Neutrophil (primary cell): ENCODE measurements around the gene GCLM.
"Not testable (repeated sequence)": the region's sequence is repeated elsewhere in the genome, so short reads cannot be mapped to it uniquely, and the experiment has no call there.

Source experiments
- H3K27ac ChIP-seq: fragments of 200-600 bp; sonication (generic); 2 replicates; pipeline ENCODE4 v1.5.1; 2016; ENCODE audit warnings: mild to moderate bottlenecking, moderate library complexity
- H3K27me3 ChIP-seq: fragments of 200-600 bp; sonication (generic); 2 replicates; pipeline ENCODE4 v1.6.0; 2016; ENCODE audit warnings: mild to moderate bottlenecking
- H3K36me3 ChIP-seq: fragments of 200-600 bp; sonication (generic); 2 replicates; pipeline ENCODE4 v1.5.1; 2017
- H3K4me1 ChIP-seq, 2 experiments: fragments of 200-600 bp in 1 of 2; sonication (generic) in 1 of 2; 1 replicate in 1 of 2; 2 replicates in 1 of 2; pipeline versions ENCODE4 v1.5.1 to v1.6.1; 2013 to 2016; ENCODE audit warnings: low read depth in 1 of 2, low read length in 1 of 2, mild to moderate bottlenecking in 1 of 2, moderate library complexity in 1 of 2; ENCODE audit not compliant: control insufficient read depth in 1 of 2, insufficient read depth in 1 of 2
- H3K4me3 ChIP-seq, 2 experiments: fragments of 200-600 bp in 1 of 2; sonication (generic) in 1 of 2; 1 replicate in 1 of 2; 2 replicates in 1 of 2; pipeline ENCODE4 v1.5.1; 2013 to 2016; ENCODE audit warnings: low read depth in 1 of 2, low read length in 1 of 2, mild to moderate bottlenecking in 1 of 2, moderate library complexity in 1 of 2
- H3K9me3 ChIP-seq: fragments of 200-600 bp; sonication (generic); 2 replicates; pipeline ENCODE4 v1.5.1; 2016
- CTCF ChIP-seq: fragments of 200-600 bp; sonication (generic); IDR thresholded peaks from 2 replicates; pipeline ENCODE4 v1.5.1; 2016; ENCODE audit warnings: antibody characterized with exemption

Gene GCLM

GRCh38 chr1:93876244-93876643 lies 33.0 kb downstream of the GCLM start:
- H3K36me3 ChIP-seq, result peaks cover 45% of the 10 kb centered on the region
- TF ChIP-seq CTCF, result no peak
- no peaks in the 10 kb centered on the region for H3K27me3 ChIP-seq
- H3K4me1 ChIP-seq, result peaks cover 17 to 23% of the 10 kb centered on the region in 2 experiments
- H3K4me3 ChIP-seq, result no peak overlapping the region
- no peaks in the 10 kb centered on the region for H3K9me3 ChIP-seq
- H3K27ac ChIP-seq, result peak overlapping the region; percentile 88

GRCh38 chr1:93874025-93874651 lies 35.1 kb downstream of the GCLM start:
- Histone ChIP-seq H3K27ac (no peak overlapping the region), H3K9me3 (no peaks in the 10 kb centered on the region), H3K36me3 (peaks cover 61% of the 10 kb centered on the region), H3K4me3 (no peak overlapping the region), H3K27me3 (no peaks in the 10 kb centered on the region), H3K4me1 (peaks cover 10 to 16% of the 10 kb centered on the region in 2 experiments)
- TF ChIP-seq CTCF, result no peak

- no peak overlapping the region for H3K4me3 ChIP-seq
- H3K9me3 ChIP-seq, result no peaks in the 10 kb centered on the region
- H3K27ac ChIP-seq, result no peak overlapping the region
- TF ChIP-seq CTCF, result no peak
- H3K4me1 ChIP-seq, result peaks cover 0 to 4% of the 10 kb centered on the region in 2 experiments
- no peaks in the 10 kb centered on the region for H3K27me3 ChIP-seq
- H3K36me3 ChIP-seq, result peaks cover 76% of the 10 kb centered on the region
These were observed 37.9 kb downstream of the GCLM start for GRCh38 chr1:93871366-93871765.

- no peak overlapping the region for H3K27ac ChIP-seq
- no peaks in the 10 kb centered on the region for H3K9me3 ChIP-seq
- no peak overlapping the region for H3K4me3 ChIP-seq
- H3K27me3 ChIP-seq, result peaks cover 6% of the 10 kb centered on the region
- peaks cover 68% of the 10 kb centered on the region for H3K36me3 ChIP-seq
- TF ChIP-seq CTCF, result no peak
- no peaks in the 10 kb centered on the region for H3K4me1 ChIP-seq
These were observed 39.6 kb downstream of the GCLM start for GRCh38 chr1:93869653-93870052.

GRCh38 chr1:93868492-93868891 lies 40.7 kb downstream of the GCLM start:
- not testable (repeated sequence) for H3K4me3 ChIP-seq, H3K27ac ChIP-seq, H3K4me1 ChIP-seq, H3K9me3 ChIP-seq
- Histone ChIP-seq H3K27me3 (peaks cover 18% of the 10 kb centered on the region), H3K36me3 (peaks cover 57% of the 10 kb centered on the region)

- no peak for TF ChIP-seq CTCF
- Histone ChIP-seq H3K27me3 (peaks cover 33% of the 10 kb centered on the region), H3K4me1 (no peaks in the 10 kb centered on the region), H3K4me3 (no peak overlapping the region), H3K36me3 (peaks cover 26% of the 10 kb centered on the region), H3K27ac (no peak overlapping the region), H3K9me3 (no peaks in the 10 kb centered on the region)
These were observed 44.0 kb downstream of the GCLM start for GRCh38 chr1:93865253-93865652.
